HS-27A (cell line): Measurements from ENCODE around the gene PRAF2.

Experiments
- DNase-seq: peaks from one replicate; pipeline ENCODE4 v3.0.0-alpha.2; 2012; ENCODE audit warnings: low read depth, missing footprints

PRAF2 gene

DNA sequence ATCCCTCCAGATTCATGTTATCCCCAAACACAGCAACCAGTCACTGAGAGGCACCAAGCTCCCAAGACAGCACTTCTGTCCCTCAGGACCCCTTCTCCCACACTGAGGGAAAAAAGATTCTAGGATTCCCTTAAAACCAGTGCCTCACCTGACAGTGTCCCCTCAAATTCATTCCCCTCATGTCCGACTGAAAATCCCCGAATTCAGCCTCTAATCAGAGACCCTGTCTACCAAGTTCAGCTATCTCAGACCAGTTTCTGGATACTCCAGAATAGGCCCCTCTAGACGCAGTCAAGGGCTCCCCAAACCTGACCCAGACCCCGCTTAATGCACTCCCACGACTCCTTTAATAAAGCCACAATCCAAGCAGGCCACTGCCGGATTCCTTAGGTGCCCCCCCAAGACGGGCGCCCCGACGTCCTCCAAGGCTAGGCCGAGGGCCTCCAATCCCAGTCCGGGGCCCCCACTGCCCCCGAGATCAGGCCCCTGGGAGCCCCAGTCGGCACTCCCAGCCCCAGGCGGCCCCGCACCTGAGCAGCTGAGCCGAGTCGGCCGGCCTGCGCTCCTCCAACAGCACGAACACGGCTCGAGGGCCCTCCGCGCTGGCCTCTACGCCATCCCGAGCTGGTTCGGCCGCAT lies 31.1 kb downstream of the PRAF2 start:
- peak; percentile 1 for DNase-seq

DNA sequence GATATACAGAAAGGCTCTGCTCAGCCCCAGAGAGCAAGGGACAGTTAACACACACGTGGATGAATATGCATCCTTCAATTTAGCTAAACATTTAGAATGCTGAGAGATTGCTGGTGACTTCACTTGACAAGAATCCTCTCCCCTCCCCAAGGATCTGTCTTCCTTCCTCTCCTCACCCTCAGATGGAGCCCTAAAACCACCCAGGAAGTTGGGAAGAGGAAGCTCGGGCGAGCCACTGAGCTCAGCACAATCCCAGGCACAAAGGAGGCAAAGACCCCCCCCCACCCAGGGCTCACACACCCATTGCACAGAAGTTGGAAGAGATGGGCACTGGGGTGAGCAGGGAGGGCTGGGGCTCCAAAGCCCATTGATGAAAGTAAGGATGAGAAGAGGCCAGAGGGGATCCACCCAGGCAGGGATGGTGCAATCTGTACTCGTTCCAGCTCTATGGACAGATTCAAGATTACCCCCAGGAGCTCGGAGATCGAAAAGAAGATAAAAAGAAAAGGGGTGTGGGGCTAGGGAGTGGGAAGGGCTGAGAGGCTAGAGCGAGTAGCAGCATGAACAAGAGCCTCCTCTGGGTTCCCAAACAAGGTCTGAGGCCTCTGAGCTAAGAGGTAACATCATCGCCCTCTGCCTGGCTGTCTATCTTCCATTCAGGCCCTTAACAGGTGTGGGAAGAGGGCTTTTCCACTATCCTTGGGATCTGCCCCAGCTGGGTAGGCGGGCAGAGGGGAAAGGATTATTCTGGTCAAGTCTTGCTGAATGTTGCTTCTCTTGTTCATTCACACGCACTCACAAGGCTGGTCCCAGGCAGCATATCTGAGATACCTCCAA lies 31.8 kb downstream of the PRAF2 start:
- DNase-seq, result peak; percentile 29

DNA sequence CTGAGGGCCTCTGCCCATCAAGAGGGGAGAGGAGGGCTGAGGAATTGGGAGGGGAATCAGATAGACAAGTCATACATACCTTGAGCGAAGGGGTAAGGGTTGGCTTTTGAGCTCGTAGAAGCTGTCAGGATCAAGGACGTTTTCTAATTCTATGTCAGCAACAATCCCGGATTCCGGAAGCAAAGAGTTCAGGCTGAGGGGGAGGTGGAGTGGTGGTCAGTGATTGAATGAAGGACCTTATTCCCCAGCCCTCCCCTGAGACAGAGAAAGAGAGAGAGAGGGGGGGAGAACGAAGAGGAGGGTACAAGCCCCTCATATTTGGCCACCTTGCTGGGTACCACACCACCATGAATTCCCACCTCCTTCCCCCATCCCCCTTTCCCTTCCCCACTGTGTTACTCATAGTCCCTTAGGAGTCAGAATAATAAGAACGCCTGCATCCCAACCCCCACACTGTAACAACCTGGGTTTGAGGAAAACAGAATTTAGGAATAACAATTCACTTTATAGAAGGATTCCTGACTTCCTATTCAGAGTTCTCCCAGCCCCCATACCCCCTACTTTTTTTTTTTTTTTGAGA lies 33.3 kb downstream of the PRAF2 start:
- DNase-seq, result peak; percentile 7

DNA sequence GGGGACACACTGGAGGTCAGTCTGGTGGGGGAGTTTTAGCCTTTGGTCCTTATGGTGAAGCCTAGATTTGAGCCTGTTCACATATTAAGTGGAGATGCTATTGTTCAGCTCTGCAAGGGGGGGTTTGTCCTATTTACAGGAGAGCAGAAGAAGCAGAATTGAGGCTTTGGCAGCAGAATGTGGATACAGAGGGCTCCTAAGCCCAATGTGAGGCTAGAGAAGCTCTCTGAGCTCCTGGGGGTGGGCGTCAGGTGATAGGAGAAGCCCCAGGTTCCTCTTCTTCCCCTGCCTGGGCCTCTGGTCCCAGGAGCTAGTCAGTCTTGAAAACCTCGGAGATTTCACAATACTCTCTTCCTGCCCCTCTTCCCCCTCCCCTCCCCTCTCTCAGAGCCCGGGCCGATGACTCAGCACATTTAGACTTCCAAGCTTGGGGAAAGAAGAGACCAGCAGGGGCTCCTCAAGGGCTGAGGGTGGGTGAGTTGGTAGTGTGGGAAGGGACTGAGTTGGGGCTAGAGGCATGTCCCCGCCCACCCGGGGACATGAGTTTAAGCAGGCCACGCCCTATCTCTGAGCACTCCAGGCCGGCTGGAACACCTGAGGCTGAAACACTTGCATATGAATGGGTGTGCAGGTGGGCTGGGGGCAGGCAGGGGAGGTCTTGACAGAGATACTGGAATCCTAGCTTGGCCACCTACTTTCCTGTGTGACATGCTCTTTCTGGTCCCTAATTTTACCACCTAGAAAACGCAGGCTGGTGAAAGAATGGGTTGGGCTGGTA lies 34.0 kb downstream of the PRAF2 start:
- DNase-seq, result peak; percentile 65

DNA sequence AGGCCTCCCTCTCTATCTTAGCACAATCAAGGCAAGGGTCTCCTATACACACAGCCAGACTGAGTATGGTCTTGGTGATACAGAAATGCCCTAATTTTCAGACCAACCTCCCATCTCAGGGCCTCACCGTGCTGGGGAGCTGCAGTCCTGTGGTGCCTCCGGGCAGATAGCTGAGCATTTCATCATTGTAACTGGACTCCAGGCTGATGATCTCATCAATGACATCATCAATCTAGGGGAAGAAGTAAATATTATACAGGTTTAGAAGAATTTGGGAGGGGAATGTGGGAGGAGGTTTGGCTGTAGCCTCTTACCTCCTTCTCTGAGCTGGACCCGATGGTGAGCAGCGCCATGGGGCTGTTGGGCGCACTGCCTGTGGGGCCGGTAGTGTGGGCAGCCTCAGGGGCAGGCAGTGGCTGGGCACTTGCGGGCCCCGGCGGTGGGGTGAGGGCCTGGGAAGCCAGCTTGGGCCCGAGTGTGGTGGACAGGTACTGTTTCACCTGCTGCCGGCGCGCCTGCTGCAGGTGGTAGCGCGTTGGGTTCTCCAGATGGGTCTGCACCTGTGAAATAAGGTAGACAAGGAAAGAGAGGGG lies 35.8 kb downstream of the PRAF2 start:
- DNase-seq, result no peak

DNA sequence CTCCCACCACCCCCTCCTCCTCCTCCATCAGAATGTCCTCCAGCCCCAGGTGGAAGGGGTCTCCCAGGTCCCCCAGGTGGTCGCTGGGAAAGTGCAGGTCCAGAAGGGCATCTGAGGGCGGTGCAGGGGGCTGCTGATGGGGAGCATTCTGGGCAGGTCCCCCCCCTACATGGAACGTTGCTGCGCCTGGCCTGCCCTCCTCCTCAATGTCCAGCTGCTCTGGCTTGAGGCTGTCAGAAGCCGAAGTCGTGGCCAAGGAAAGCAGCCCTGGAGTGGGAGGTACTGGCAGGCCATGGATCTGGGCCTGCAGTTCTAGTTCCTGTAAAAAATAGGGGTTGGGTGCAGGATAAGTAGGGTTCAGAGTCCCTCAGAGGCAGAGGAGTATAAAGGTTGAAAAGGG lies 43.5 kb downstream of the PRAF2 start:
- no peak for DNase-seq

DNA sequence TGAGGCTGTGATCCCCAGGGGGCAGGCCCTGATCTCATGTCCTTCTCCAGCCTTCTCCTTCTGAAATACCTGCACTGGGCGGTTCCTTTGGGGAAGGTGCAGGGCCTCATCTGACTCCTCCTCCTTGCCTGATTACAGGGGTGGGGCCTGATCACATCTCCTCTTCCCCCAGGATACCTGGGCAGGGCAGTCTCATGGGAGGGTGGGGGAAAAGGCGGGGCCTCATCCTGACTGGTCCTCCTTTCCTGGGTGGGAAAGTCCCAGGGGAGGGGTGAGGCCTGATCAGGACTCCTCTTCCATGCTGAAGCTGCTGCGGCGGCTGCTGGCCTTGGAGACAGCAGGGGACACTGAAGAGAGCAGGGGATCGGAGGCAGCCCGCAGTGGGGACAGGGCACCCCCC lies 43.9 kb downstream of the PRAF2 start:
- DNase-seq, result no peak
